ENCODE data around the gene SLC35A4.

DNA sequence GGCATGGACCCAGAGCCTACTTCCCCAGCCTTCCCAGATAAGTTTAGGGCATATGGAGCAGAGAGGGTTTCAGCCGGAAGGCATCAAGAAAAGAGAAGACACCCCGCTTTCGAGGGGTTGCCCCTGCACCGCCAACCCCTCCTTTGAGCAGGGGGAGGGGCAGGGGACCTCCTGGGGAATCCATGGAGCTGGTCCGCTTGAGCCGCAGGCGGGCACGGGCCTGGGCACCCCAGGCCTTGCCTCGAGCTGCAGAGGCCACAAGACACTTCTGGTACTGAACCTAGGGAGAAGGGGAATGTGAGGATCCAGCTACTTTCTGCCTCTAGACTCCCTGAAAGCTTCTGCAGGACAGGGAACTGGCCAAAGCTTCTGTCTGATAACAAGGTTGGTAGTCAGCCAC lies 6.1 kb upstream of the SLC35A4 start:
- no peak for TF ChIP-seq EZH2 (IDR thresholded peaks at IDR 0.05)
- no peak for TF ChIP-seq POLR2AphosphoS5 (IDR thresholded peaks at IDR 0.05; ENCODE audit: borderline replicate concordance, low read depth, low read length)
- TF ChIP-seq FOXP2 (optimal IDR thresholded peaks at IDR 0.05; ENCODE audit: control extremely low read depth, extremely low read length, insufficient read depth), result no peak
